ENCODE measurements around the gene B3GALT2. TPM values are rescaled to one million over a fixed set of nuclear protein-coding genes. Genes with fewer than 3 reads are reported as not detected.
A peak's percentile ranks its signal among the peaks of the same experiment; 100 is the strongest.

The B3GALT2 gene
- 0.05 TPM in 1 of 3 replicates, not detected in the others for total RNA-seq (2021)
- Bru-seq, nascent RNA = not detected
- long read RNA-seq, experiment 1 = 0 reads
- long read RNA-seq, experiment 2 = 0 reads
- long read RNA-seq, experiment 3 = 0 reads

DNA sequence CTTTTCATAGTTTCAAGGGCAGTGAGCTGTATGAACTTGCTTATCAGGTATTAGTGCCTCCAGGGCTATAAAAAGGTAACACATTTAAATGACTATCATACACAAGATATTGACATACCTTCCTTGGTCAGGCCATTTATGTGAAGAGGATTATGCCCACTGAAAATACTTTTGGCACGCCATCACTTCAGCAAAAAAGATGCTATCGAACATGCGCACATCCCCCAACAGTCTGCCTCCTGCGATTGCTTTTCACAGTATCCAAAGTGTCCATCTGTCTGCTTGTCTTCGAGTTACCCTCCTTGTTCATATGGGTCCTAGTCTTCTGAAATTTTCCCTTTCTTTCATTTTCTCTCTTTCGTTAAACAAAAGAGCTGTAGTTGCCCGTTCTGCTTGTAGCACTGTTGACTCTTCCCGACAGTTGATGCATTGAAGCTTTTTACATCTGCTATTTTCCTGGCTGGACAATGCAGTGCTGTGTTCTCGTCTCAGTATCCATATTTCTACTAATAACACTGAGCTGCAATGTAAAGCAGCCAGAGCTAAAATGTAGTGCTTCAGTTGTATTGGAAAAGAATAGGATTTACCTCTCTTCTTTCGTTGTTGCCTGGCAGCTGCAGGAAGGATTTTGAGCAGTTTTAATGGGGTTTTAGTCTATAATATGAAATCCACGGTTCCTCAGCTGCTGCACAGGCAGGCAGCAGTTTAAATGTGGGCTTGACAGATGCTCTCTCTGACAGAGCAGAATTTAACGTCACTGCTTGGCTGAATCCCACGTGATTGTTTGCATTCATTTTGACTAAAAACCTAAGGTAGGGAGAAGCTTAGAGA is at the start of gene B3GALT2:
Gene B3GALT2 (minus strand): TSS at position 713 of the 831 bp plus-strand sequence. CDS start 5,051 bp downstream, outside the sequence.
- no peaks in the 10 kb centered on the region for H3K27me3 Mint-ChIP-seq (ENCODE audit: low read depth)
- ChIA-PET CTCF (no interaction called here), POLR2A (interaction anchor here (0.6 kb wide), 2 partner anchors 80 to 1512 kb away, joined by 5 to 8 read pairs; no protein-coding TSS in a partner anchor)
- H3K4me1 Mint-ChIP-seq = peaks cover 18% of the 10 kb centered on the region
- H3K27ac Mint-ChIP-seq = peak within 1 kb of the TSS; percentile 68
- no peak within 1 kb of the TSS for H3K4me3 Mint-ChIP-seq
- no peak for ATAC-seq
- DNase-seq (ENCODE audit: low spot score) = no peak
- H3K9me3 Mint-ChIP-seq = peaks cover 8% of the 10 kb centered on the region
- TF ChIP-seq NFATC4 (CRISPR knock-in tag; IDR thresholded peaks at IDR 0.05) (no peak), GTF2I (CRISPR knock-in tag; conservative IDR thresholded peaks at IDR 0.05) (no peak), NR1H2 (CRISPR knock-in tag; IDR thresholded peaks at IDR 0.05) (no peak), TCF7 (CRISPR knock-in tag; IDR thresholded peaks at IDR 0.05; ENCODE audit: low read depth) (no peak), ZNF423 (CRISPR knock-in tag; IDR thresholded peaks at IDR 0.05) (no peak), CREM (CRISPR knock-in tag; IDR thresholded peaks at IDR 0.05) (no peak), ZNF138 (CRISPR knock-in tag; conservative IDR thresholded peaks at IDR 0.05) (no peak), SMAD3 (CRISPR knock-in tag; IDR thresholded peaks at IDR 0.05; ENCODE audit: borderline replicate concordance) (no peak), PRRX2 (CRISPR knock-in tag; IDR thresholded peaks at IDR 0.05) (no peak), ESRRA (CRISPR knock-in tag; IDR thresholded peaks at IDR 0.05; ENCODE audit: borderline replicate concordance) (no peak), NFE2L1 (CRISPR knock-in tag; IDR thresholded peaks at IDR 0.05) (no peak), ETV6 (CRISPR knock-in tag; IDR thresholded peaks at IDR 0.05) (no peak), PREB (CRISPR knock-in tag; IDR thresholded peaks at IDR 0.05; ENCODE audit: borderline replicate concordance) (no peak)
- TF ChIP-seq, protein P1, sequence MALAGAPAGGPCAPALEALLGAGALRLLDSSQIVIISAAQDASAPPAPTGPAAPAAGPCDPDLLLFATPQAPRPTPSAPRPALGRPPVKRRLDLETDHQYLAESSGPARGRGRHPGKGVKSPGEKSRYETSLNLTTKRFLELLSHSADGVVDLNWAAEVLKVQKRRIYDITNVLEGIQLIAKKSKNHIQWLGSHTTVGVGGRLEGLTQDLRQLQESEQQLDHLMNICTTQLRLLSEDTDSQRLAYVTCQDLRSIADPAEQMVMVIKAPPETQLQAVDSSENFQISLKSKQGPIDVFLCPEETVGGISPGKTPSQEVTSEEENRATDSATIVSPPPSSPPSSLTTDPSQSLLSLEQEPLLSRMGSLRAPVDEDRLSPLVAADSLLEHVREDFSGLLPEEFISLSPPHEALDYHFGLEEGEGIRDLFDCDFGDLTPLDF (CRISPR knock-in tag; IDR thresholded peaks at IDR 0.05) = no peak
- TF ChIP-seq, protein P2, sequence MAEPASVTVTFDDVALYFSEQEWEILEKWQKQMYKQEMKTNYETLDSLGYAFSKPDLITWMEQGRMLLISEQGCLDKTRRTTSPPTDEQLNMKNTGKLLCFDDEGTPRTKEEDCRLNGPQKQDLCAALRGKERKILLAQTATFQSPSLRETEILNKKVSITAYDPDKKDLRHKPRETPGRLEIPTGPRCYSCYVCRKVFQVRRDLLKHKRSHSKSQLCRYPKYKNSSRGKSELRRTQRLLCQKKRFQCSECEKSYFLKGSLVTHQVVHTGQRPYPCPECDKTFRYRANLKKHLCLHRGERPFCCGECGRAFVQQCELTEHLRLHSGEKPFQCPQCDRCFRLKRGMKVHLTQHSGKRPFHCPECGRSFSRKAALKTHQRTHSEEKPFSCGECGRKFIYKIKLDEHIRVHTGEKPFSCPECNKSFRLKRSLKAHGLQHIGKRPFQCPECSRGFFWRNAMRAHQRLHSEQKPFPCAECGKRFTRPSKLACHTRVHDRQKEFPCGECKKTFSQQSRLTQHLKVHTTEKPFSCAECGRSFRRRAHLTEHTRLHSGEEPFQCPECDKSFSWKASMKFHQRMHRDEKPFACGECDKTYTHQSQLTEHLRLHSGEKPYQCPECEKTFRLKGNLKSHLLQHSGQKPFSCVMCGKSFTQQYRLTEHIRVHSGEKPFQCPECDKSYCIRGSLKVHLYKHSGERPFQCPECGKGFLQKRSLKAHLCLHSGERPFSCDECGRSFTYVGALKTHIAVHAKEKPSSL (CRISPR knock-in tag; conservative IDR thresholded peaks at IDR 0.05) = no peak
- TF ChIP-seq, protein P3, sequence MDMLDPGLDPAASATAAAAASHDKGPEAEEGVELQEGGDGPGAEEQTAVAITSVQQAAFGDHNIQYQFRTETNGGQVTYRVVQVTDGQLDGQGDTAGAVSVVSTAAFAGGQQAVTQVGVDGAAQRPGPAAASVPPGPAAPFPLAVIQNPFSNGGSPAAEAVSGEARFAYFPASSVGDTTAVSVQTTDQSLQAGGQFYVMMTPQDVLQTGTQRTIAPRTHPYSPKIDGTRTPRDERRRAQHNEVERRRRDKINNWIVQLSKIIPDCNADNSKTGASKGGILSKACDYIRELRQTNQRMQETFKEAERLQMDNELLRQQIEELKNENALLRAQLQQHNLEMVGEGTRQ (CRISPR knock-in tag; IDR thresholded peaks at IDR 0.05) = no peak
- TF ChIP-seq, protein P4, sequence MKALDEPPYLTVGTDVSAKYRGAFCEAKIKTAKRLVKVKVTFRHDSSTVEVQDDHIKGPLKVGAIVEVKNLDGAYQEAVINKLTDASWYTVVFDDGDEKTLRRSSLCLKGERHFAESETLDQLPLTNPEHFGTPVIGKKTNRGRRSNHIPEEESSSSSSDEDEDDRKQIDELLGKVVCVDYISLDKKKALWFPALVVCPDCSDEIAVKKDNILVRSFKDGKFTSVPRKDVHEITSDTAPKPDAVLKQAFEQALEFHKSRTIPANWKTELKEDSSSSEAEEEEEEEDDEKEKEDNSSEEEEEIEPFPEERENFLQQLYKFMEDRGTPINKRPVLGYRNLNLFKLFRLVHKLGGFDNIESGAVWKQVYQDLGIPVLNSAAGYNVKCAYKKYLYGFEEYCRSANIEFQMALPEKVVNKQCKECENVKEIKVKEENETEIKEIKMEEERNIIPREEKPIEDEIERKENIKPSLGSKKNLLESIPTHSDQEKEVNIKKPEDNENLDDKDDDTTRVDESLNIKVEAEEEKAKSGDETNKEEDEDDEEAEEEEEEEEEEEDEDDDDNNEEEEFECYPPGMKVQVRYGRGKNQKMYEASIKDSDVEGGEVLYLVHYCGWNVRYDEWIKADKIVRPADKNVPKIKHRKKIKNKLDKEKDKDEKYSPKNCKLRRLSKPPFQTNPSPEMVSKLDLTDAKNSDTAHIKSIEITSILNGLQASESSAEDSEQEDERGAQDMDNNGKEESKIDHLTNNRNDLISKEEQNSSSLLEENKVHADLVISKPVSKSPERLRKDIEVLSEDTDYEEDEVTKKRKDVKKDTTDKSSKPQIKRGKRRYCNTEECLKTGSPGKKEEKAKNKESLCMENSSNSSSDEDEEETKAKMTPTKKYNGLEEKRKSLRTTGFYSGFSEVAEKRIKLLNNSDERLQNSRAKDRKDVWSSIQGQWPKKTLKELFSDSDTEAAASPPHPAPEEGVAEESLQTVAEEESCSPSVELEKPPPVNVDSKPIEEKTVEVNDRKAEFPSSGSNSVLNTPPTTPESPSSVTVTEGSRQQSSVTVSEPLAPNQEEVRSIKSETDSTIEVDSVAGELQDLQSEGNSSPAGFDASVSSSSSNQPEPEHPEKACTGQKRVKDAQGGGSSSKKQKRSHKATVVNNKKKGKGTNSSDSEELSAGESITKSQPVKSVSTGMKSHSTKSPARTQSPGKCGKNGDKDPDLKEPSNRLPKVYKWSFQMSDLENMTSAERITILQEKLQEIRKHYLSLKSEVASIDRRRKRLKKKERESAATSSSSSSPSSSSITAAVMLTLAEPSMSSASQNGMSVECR (CRISPR knock-in tag; IDR thresholded peaks at IDR 0.05; ENCODE audit: borderline replicate concordance) = no peak
- H3K36me3 Mint-ChIP-seq = peaks cover 11% of the 10 kb centered on the region
